Activated CD4-positive, alpha-beta T cell treated with anti-CD3 and anti-CD28 coated beads, Interleukin-2, amount 50 U/mL, for 4 hours (primary cell): ENCODE data around the gene CFAP46.
"Not testable (repeated sequence)": the region's sequence is repeated elsewhere in the genome, so short reads cannot be mapped to it uniquely, and the experiment has no call there.

Source experiments
- DNase-seq, 2 experiments: peaks; one replicate each; pipeline ENCODE4 v3.0.0-alpha.2; 2020

CFAP46 gene

GRCh38 chr10:132860532-132860931, 81.8 kb downstream of the CFAP46 start:
- DNase-seq: no peak

DNA sequence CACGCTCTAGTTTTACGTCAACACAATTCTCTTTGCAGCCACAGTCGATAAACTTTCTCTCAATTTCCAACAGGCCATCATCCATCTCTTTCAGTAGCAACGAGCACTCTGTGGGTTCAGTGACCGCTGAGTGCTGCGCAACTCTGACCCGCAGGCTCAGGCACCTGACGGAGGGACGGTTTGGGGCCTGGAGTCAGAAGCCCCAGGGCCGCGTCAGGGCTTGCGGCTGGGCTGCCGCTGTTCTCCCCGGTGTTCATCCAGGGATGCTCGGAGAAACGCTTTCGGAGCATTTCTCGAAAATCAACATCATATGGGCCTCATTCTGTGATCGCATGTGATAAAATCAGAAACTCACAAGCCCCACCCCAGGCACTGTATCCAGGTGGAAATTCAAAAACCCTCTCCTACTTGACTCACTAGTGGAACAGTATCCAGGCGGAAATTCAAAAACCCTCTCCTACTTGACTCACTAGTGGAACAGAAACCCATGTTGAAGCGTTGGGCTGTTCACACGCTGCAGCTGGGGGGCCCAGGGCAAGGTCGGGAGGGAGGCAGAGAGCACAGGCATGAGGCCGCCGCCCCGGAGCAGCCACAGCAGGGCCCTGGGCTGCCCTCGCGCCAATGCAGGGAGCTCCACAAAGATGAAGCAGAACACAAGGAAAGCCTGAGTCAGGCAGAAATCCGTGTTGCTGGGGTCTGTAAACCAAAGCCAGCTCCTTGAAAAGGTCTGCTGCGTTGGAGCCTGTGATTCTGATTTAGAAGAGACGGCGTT, 83.1 kb downstream of the CFAP46 start:
- no peak for DNase-seq

GRCh38 chr10:132858121-132859081, 84.0 kb downstream of the CFAP46 start:
- no peak for DNase-seq

DNA sequence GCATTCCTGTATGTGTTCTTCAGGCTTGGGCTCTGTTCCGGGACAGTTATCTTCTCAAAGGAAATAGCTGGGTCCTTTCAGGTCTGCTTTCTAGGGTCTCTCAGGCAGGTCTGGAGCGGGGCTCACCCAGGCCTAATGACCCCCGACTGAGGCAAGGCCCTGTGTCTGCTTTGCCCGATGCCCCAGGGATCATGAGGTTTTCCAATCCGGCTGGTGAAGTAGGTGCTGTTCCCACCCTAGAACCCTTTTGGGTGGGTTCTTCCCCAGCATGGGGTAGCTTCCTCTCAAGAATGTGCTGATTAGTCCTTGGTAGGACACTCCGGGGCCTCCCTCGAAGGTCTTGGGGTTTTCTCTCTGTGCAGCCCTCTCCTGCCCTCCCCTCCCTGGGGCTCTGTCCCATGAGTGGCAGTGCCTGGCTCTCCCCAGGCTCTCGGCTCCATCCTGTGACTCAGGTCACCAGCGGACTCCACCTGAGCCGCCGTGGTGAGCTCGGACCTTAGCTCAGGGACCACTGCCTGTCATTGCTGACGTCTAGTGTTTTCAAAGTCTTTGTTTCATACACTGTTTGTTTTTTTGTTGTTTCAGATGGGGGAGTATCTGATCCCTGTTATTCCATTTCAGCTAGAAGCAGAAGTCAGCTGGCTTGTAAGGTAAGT, 85.4 kb downstream of the CFAP46 start:
- no peak for DNase-seq

DNA sequence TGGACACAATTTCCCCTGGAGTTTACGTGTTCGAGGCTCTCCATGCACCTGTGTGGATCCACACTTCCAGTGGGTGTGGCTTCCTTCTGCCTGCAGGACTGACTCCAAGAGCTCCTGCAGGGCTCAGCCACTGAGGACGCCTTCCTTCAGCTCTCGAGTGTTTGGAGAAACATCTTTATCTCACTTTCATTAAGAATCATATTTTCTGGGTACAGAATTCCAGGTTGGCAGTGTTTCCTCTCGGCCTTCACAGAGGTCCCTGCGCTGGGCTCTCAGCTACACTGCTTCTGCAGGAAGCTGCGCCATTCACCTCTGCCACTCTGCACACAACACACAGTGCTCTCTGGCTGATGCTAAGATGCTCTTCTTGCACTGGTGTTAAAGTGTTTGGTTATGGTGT, 86.5 kb downstream of the CFAP46 start:
- no peak for DNase-seq

DNA sequence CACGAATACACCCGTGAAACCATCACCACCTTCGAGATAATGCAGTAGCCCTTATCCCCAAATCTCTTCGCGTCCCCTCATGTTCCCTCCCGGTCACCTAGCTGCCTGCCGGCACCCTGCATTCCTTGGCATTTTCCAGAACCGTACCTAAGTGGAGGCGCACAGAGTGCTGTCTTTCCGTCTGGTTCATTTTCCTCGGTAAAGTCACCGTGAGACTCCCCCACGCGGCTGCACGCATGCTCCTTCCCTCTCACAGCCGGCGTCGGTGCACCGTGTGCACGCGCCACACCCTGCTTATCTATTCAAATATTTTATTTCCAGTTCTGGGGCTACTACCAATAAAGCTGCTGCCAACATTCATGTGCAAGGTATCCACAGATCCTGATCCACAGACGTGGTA, 90.9 kb downstream of the CFAP46 start:
- DNase-seq: no peak

- DNase-seq: no peak
These were observed 91.5 kb downstream of the CFAP46 start for GRCh38 chr10:132850896-132851295.

GRCh38 chr10:132850246-132850645, 92.1 kb downstream of the CFAP46 start:
- no peak for DNase-seq

DNA sequence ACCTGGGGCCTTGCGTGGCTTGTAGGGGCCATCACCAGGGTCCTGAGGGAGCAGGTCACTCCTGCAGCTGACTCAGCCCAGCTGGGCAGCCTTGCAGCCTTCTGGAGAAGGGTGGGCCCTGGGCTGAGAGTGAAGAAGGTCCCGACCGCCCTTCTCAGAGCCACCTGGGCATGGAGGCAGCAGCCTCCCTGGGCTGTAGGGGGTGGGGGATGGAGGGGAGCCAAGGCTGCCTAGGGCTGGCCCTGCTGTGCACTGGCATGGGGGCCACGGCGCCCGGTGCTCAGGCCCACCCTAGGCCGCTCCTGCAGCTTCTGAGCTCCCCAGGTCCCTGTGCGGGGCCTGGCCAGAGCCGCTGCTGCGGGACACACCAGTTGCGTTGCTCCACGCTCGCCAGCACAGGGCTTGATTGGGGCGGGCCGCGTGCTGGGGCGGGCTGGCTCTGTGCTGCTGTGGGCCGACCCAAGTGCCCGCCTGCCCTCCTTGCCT, 92.8 kb downstream of the CFAP46 start:
- no peak for DNase-seq

GRCh38 chr10:132848951-132849545, 93.3 kb downstream of the CFAP46 start:
- DNase-seq: no peak

DNA sequence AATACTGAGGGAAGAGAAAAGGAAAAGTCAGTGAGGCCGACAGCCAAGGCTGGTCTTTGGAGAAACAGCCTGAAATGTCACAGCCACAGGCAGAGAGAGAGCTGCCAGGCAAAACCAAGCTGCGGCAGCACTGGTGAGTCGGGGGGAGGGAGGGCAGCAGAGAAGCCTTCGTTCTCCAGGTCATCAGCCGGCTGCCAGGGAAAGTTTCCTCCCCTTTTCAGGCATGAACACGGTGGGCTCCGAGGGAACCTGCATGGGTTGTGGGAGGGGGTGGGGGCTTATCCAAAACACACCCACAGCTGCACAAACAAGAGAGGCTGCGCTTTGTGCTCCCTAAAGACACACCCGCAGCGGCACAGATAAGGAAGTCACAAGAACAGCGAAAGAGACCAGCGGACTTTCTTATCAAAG, 94.1 kb downstream of the CFAP46 start:
- no peak for DNase-seq

DNA sequence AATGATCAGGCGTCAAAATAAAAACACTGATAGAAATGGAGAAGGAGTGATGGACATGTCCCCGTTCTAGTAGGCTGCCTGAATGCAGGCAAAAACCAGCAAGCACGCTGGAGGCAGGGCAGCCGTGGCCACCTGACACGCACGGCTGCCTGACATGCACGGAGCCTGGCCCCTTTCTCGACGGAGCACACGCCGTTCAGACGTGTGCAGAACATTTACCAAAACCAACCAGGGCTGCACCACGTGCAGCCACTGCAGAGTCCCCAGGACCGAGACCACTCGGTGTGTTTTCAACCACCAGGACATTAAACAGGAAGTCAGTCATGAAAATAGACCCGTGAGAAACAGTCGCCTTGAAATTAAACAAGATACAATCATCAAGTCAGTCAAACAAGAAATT, 94.5 kb downstream of the CFAP46 start:
- no peak for DNase-seq

- no peak for DNase-seq
These were observed 95.0 kb downstream of the CFAP46 start for GRCh38 chr10:132847416-132847777.

- DNase-seq: no peak
These were observed 95.5 kb downstream of the CFAP46 start for GRCh38 chr10:132846631-132847415.

DNA sequence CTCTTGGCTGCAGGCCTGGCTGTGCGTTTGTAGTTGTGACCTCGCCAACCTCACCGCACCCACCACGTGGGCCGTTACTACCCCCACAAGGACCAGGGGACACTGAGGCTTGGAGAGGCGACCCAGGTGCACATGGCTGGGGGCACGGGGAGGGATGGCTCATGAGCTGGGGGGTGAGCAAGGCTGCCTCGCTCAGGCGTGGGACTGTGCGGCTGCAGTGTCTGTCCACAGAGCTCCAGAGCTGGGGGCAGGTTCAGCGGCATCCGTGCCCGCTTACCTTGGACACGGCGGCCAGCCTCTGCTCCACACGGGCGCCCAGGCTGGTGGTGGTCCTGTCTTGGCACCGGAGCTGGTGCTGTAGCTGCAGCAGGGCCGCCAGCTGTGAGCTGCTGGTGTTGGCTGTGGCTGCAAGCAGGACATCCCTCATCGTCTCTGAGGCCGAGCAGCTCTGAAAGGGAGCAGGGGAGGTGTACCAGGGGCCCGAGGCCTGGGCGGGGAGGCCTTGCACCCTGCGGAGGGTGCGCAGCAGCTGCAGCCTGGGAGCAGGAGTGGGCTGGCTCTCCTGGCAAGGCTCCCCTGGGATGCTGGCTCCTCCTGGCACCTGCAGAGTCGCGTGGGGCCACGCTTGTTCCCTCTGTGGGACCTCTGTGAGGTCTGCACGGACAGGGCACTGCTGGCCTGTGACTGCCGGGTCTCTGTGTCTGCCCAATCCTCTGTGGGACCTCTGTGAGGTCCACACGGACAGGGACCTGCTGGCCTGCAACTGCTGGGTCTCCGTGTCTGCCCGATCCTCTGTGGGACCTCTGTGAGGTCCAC, 96.4 kb downstream of the CFAP46 start:
- no peak for DNase-seq

DNA sequence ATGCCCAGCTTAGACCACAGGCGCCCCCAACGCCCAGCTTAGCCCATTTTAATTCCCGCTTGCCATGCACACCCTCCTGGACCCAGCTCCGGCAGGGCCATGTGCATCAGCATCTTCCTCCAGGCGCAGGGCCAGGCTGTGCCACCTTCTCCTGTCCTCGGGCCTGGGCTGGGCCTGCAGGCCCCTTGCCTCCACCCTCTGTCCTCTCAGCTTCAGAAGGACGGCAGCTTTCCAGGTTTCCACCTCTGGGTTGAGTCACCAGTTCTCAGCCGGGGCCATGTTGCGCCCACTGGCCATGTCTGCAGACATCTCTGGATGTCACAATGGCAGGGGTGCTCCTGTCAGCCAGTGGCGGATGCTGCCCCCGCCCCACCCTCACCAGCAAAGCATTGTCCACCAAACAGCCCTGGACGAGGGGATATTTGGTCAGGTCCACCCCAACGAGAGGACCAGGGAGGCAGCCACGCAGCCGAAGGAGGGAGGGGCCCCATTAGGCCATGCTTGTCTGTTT, 97.3 kb downstream of the CFAP46 start:
- no peak for DNase-seq

DNA sequence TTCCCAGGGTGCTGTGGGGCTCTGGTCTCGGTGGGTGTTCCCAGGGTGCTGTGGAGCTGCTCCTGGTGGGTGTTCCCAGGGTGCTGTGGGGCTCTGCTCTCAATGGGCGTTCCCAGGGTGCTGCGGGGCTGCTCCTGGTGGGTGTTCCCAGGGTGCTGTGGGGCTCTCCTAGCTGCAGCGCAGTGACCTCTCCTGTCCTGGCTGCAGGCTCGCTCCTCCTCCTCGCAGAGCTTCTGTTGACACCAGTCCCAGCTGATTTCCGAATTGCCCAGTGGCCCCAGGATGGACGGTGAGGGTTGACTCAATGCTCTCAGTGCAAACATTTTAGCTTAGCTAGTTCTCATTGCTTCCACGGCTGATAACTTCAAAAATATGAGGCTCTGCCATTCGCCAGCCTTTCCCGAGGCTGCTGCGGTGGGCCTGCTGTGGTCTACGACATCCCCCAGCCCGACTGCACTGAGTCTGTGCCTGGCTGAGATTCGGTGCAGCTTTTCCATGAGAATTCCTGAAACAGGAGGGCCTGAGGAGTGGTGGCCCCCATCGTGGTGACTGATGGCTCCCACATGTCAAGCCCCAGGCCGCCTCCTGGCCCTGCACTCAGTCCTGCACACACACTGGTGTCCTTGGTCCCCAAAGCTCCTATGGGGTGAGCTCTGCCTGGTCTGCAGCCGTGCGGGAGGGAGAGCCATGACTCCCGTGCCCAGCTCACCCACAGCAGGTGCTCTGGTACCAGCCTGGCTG, 98.1 kb downstream of the CFAP46 start:
- DNase-seq: no peak

GRCh38 chr10:132843276-132843675, 99.1 kb downstream of the CFAP46 start:
- not testable (repeated sequence) for DNase-seq

- DNase-seq: no peak
These were observed 100.0 kb downstream of the CFAP46 start for GRCh38 chr10:132842397-132842796.

DNA sequence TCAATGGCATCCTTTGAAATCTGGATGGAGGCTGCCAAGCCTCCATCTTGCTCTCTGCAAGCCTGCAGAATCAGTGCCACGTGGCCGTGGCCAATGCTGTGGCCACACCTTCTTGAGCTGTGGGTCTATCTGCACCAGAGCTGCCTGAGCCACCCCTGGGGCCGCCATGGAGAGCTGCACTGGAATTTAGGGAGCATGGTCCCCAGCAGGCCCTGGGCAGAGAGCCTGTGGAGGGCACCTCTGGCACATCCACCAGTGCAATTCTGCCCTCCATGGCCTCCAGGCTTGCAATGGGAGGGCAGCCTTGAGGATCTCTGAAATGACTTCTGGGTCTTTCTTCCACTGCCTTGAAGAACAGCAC, 100.8 kb downstream of the CFAP46 start:
- DNase-seq: no peak
